GM12878 (cell line): Measurements from ENCODE around the gene ABHD17A. TPM values are rescaled to one million over a fixed set of nuclear protein-coding genes. Genes with fewer than 3 reads are reported as not detected.

Source experiments
- BACH1 ChIP-seq: fragments of 450-650 bp; IDR thresholded peaks from 2 replicates; pipeline ENCODE4 v1.6.1; 2017; ENCODE audit warnings: mild to moderate bottlenecking, borderline replicate concordance
- CHD2 ChIP-seq: IDR thresholded peaks from 2 replicates; pipeline ENCODE4 v1.6.1; 2011; ENCODE audit warnings: low read depth, low read length, improper control_type of control experiment, borderline replicate concordance
- IKZF1 ChIP-seq: fragments of 450-650 bp; conservative IDR thresholded peaks from 2 replicates; pipeline ENCODE4 v1.6.1; 2017; ENCODE audit warnings: antibody characterized with exemption, mild to moderate bottlenecking
- NBN ChIP-seq: fragments of 450-650 bp; IDR thresholded peaks from 2 replicates; pipeline ENCODE4 v1.6.1; 2016
- POLR2A ChIP-seq: IDR thresholded peaks from 2 replicates; pipeline ENCODE4 v1.6.1; 2011; ENCODE audit warnings: low read depth, mild to moderate bottlenecking, low read length
- RAD51 ChIP-seq: fragments of 450-650 bp; IDR thresholded peaks from 2 replicates; pipeline ENCODE4 v1.6.1; 2016; ENCODE audit warnings: moderate library complexity, mild to moderate bottlenecking, inconsistent platforms
- SUPT20H ChIP-seq: IDR thresholded peaks from 2 replicates; pipeline ENCODE4 v1.6.1; 2011; ENCODE audit warnings: low read depth, mild to moderate bottlenecking, low read length, moderate library complexity, borderline replicate concordance; ENCODE audit not compliant: control insufficient read depth
- TBL1XR1 ChIP-seq: IDR thresholded peaks from 2 replicates; pipeline ENCODE4 v1.6.1; 2012; ENCODE audit warnings: low read depth, low read length, improper control_type of control experiment
- TCF3 ChIP-seq: IDR thresholded peaks from 2 replicates; pipeline ENCODE4 v1.6.1; 2012; ENCODE audit warnings: low read depth, mild to moderate bottlenecking, low read length, borderline replicate concordance; ENCODE audit not compliant: insufficient read depth
- polyA plus RNA-seq, 11 experiments: library from polyadenylated mRNA; depleted of rRNA in 4 of 11; unstranded in 6 of 11; stranded (reverse) in 5 of 11; fragments of >200 nt; fragmentation: Nextera tagmentation in 4 of 11; fragmentation: Illumina TruSeq in 1 of 11; extraction: Ambion mirVana in 4 of 11; extraction: Trizol in 1 of 11; gene quantifications; 1 replicate in 1 of 11; 2 replicates in 10 of 11; pipeline versions ENCODE4 v1.2.1 to v1.2.3, GENCODE V29; 2011 to 2016; ENCODE audit warnings: inconsistent platforms in 2 of 11, missing spikeins in 2 of 11, low read depth in 1 of 11
- total RNA-seq, 4 experiments: library from RNA; depleted of rRNA in 3 of 4; stranded (reverse); fragments of >200 nt in 3 of 4; fragmentation: Illumina TruSeq in 1 of 4; extraction: Trizol in 1 of 4; gene quantifications; 2 replicates each; pipeline versions ENCODE4 v1.2.1 to v1.2.3, GENCODE V29; 2013 to 2021
- TF ChIP-seq, protein P1 (sequence below): fragments of 450-650 bp; formaldehyde crosslinking; IDR thresholded peaks from 2 replicates; pipeline ENCODE4 v1.5.0; 2022; ENCODE audit warnings: mild to moderate bottlenecking, missing genetic modification characterization
- TF ChIP-seq, protein P2 (sequence below): fragments of 450-650 bp; IDR thresholded peaks from 2 replicates; pipeline ENCODE4 v1.6.1; 2017; ENCODE audit warnings: borderline replicate concordance
- TF ChIP-seq, protein P3 (sequence below): fragments of 450-650 bp; IDR thresholded peaks from 2 replicates; pipeline ENCODE4 v1.6.1; 2018; ENCODE audit warnings: mild to moderate bottlenecking, low read depth, moderate library complexity; ENCODE audit not compliant: partially characterized antibody
- TF ChIP-seq, protein P4 (sequence below): fragments of 450-650 bp; formaldehyde crosslinking; IDR thresholded peaks from 2 replicates; pipeline ENCODE4 v1.4.0; 2020; ENCODE audit warnings: mild to moderate bottlenecking, moderate library complexity
- TF ChIP-seq, protein P5 (sequence below): fragments of 450-650 bp; IDR thresholded peaks from 2 replicates; pipeline ENCODE4 v1.6.1; 2017; ENCODE audit warnings: mild to moderate bottlenecking

The ABHD17A gene
- total and polyA plus RNA-seq, 10 of the 15 experiments (the other 5 are each of a cell fraction or from before 2014, with no cell fraction given): 0.13 to 126 (median 28.8) TPM; not detected in 1

DNA sequence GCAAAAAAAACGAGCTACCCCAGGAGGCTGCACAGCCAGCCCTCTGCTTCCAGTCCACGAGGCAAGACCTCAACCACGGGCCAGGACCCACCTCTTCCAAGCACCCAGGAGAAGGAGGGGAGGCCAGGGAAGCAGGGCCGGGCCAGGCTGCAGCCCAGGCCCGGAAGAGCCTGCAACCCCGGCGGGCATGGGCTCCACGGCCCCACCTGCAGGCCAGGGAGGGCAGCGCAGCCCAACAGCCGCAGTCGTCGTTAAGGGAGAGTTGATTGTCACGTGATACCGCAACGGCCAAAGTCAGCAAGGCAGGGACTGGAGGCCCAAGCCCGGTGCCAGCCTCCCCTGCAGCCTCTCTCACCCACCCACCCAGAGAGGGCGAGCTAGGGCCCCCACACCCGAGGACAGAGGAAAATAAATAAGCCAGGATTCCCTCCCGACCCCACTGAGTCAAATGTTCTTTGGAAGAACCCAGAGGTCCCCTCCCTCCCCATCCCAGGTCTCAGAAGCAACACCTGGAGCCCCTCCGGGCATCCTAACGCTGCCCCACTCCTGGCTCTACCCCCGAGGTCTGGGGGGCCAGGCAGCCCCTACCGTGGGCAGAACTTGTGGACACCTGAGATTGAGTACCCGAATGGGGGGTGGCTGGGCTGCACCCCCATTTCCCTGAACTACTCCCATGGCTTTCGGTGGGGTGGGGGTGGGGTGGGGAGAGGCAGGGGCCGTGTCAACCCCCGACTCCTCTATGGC lies 31.8 kb downstream of the ABHD17A start (continued):
- TF ChIP-seq, protein P1, sequence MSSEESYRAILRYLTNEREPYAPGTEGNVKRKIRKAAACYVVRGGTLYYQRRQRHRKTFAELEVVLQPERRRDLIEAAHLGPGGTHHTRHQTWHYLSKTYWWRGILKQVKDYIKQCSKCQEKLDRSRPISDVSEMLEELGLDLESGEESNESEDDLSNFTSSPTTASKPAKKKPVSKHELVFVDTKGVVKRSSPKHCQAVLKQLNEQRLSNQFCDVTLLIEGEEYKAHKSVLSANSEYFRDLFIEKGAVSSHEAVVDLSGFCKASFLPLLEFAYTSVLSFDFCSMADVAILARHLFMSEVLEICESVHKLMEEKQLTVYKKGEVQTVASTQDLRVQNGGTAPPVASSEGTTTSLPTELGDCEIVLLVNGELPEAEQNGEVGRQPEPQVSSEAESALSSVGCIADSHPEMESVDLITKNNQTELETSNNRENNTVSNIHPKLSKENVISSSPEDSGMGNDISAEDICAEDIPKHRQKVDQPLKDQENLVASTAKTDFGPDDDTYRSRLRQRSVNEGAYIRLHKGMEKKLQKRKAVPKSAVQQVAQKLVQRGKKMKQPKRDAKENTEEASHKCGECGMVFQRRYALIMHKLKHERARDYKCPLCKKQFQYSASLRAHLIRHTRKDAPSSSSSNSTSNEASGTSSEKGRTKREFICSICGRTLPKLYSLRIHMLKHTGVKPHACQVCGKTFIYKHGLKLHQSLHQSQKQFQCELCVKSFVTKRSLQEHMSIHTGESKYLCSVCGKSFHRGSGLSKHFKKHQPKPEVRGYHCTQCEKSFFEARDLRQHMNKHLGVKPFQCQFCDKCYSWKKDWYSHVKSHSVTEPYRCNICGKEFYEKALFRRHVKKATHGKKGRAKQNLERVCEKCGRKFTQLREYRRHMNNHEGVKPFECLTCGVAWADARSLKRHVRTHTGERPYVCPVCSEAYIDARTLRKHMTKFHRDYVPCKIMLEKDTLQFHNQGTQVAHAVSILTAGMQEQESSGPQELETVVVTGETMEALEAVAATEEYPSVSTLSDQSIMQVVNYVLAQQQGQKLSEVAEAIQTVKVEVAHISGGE (CRISPR knock-in tag): 0 out of 2 replicates have a peak, but pooled peaks have one; percentile 25
- TF ChIP-seq POLR2A: no peak; the same call in 1 of the 2 replicates
- TF ChIP-seq IKZF1: peak; percentile 39; the same call in 1 of the 2 replicates
- TF ChIP-seq TBL1XR1: peak; percentile 52; the same call in 1 of the 2 replicates
- 0 out of 2 replicates have a peak, but pooled peaks have one; percentile 52 for TF ChIP-seq NBN
- TF ChIP-seq, protein P2, sequence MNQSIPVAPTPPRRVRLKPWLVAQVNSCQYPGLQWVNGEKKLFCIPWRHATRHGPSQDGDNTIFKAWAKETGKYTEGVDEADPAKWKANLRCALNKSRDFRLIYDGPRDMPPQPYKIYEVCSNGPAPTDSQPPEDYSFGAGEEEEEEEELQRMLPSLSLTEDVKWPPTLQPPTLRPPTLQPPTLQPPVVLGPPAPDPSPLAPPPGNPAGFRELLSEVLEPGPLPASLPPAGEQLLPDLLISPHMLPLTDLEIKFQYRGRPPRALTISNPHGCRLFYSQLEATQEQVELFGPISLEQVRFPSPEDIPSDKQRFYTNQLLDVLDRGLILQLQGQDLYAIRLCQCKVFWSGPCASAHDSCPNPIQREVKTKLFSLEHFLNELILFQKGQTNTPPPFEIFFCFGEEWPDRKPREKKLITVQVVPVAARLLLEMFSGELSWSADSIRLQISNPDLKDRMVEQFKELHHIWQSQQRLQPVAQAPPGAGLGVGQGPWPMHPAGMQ: no peak
- TF ChIP-seq, protein P3, sequence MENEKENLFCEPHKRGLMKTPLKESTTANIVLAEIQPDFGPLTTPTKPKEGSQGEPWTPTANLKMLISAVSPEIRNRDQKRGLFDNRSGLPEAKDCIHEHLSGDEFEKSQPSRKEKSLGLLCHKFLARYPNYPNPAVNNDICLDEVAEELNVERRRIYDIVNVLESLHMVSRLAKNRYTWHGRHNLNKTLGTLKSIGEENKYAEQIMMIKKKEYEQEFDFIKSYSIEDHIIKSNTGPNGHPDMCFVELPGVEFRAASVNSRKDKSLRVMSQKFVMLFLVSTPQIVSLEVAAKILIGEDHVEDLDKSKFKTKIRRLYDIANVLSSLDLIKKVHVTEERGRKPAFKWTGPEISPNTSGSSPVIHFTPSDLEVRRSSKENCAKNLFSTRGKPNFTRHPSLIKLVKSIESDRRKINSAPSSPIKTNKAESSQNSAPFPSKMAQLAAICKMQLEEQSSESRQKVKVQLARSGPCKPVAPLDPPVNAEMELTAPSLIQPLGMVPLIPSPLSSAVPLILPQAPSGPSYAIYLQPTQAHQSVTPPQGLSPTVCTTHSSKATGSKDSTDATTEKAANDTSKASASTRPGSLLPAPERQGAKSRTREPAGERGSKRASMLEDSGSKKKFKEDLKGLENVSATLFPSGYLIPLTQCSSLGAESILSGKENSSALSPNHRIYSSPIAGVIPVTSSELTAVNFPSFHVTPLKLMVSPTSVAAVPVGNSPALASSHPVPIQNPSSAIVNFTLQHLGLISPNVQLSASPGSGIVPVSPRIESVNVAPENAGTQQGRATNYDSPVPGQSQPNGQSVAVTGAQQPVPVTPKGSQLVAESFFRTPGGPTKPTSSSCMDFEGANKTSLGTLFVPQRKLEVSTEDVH: no peak
- no peak for TF ChIP-seq CHD2
- TF ChIP-seq RAD51: peak; percentile 98
- TF ChIP-seq, protein P4, sequence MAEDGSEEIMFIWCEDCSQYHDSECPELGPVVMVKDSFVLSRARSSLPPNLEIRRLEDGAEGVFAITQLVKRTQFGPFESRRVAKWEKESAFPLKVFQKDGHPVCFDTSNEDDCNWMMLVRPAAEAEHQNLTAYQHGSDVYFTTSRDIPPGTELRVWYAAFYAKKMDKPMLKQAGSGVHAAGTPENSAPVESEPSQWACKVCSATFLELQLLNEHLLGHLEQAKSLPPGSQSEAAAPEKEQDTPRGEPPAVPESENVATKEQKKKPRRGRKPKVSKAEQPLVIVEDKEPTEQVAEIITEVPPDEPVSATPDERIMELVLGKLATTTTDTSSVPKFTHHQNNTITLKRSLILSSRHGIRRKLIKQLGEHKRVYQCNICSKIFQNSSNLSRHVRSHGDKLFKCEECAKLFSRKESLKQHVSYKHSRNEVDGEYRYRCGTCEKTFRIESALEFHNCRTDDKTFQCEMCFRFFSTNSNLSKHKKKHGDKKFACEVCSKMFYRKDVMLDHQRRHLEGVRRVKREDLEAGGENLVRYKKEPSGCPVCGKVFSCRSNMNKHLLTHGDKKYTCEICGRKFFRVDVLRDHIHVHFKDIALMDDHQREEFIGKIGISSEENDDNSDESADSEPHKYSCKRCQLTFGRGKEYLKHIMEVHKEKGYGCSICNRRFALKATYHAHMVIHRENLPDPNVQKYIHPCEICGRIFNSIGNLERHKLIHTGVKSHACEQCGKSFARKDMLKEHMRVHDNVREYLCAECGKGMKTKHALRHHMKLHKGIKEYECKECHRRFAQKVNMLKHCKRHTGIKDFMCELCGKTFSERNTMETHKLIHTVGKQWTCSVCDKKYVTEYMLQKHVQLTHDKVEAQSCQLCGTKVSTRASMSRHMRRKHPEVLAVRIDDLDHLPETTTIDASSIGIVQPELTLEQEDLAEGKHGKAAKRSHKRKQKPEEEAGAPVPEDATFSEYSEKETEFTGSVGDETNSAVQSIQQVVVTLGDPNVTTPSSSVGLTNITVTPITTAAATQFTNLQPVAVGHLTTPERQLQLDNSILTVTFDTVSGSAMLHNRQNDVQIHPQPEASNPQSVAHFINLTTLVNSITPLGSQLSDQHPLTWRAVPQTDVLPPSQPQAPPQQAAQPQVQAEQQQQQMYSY: peak; percentile 80; the same call in 1 of the 2 replicates
- no peak for TF ChIP-seq TCF3
- TF ChIP-seq, protein P5, sequence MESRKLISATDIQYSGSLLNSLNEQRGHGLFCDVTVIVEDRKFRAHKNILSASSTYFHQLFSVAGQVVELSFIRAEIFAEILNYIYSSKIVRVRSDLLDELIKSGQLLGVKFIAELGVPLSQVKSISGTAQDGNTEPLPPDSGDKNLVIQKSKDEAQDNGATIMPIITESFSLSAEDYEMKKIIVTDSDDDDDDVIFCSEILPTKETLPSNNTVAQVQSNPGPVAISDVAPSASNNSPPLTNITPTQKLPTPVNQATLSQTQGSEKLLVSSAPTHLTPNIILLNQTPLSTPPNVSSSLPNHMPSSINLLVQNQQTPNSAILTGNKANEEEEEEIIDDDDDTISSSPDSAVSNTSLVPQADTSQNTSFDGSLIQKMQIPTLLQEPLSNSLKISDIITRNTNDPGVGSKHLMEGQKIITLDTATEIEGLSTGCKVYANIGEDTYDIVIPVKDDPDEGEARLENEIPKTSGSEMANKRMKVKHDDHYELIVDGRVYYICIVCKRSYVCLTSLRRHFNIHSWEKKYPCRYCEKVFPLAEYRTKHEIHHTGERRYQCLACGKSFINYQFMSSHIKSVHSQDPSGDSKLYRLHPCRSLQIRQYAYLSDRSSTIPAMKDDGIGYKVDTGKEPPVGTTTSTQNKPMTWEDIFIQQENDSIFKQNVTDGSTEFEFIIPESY: no peak
- TF ChIP-seq SUPT20H: no peak
- TF ChIP-seq BACH1: peak; percentile 31; the same call in 1 of the 2 replicates
- TF ChIP-seq, all 136 proteins: peak for 23
